ENCODE measurements around the gene NUFIP2. TPM values are rescaled to one million over a fixed set of nuclear protein-coding genes. Genes with fewer than 3 reads are reported as not detected.

The NUFIP2 gene
- total and polyA plus RNA-seq, 3 donors from 2014 or later = 24.6 to 39.0 (median 33.6) TPM

DNA sequence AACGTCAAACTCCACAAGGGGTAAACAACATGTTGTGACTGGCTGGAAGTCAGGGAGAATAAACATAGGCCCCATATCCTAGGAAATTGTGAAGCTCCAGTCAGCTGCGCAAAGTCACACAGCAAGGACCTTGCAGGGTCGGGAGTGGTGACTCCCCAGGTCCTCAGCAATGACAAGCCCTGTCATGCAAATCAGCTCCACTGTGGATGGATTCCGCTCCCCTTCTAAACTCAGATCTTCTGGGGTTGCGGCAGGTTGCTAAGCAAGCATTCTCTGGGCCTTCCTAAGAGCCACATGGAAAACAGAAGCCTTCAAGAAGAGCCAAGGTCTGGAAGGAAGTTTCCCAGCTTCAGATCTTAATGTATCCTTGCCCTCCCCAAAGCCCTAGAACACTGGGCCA lies 84.9 kb downstream of the NUFIP2 start:
- Histone ChIP-seq H3K9me3 (no peaks in the 10 kb centered on the region), H3K27ac (no peak overlapping the region), H3K4me1 (peaks cover 8% of the 10 kb centered on the region), H3K36me3 (ENCODE audit: low read depth, missing control alignments) (no peaks in the 10 kb centered on the region), H3K27me3 (no peaks in the 10 kb centered on the region), H3K4me3 (no peak overlapping the region)
- no peak for DNase-seq
- no peak for TF ChIP-seq POLR2A (IDR thresholded peaks at IDR 0.05)
- TF ChIP-seq, protein P1, sequence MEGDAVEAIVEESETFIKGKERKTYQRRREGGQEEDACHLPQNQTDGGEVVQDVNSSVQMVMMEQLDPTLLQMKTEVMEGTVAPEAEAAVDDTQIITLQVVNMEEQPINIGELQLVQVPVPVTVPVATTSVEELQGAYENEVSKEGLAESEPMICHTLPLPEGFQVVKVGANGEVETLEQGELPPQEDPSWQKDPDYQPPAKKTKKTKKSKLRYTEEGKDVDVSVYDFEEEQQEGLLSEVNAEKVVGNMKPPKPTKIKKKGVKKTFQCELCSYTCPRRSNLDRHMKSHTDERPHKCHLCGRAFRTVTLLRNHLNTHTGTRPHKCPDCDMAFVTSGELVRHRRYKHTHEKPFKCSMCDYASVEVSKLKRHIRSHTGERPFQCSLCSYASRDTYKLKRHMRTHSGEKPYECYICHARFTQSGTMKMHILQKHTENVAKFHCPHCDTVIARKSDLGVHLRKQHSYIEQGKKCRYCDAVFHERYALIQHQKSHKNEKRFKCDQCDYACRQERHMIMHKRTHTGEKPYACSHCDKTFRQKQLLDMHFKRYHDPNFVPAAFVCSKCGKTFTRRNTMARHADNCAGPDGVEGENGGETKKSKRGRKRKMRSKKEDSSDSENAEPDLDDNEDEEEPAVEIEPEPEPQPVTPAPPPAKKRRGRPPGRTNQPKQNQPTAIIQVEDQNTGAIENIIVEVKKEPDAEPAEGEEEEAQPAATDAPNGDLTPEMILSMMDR (IDR thresholded peaks at IDR 0.05) = no peak
- intact Hi-C loops (cut with DNase I; ENCODE audit: low total_unique reads) = no loop called here
- WGBS, 2 donors = 88 to 90% methylated on average over 5 of the region's 5 CpGs

DNA sequence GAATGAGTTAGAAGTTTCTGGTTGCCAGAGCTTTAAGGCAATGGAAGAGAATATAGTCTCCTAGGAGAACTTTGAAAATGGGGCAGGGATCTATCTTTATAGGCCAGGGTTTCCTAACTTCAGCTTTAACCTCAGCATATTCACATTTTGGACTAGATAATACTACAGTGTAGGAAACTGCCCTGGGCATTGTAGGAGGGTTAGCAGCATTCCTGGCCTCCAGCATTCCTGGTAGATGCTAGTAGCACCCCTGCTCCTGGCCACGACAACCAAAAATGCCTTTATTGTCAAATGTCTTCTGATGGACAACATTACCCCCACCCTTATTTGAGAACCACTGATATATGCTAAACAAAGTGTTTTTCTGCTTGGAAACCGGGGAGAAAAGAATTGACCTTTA lies 86.0 kb downstream of the NUFIP2 start:
- DNase-seq = no peak
- 85 to 92% methylated on average over 2 of the region's 2 CpGs for WGBS, 2 donors
- intact Hi-C loops (cut with DNase I; ENCODE audit: low total_unique reads) = no loop called here

More for the DNA sequence above, 86.0 kb downstream of the NUFIP2 start:
- no peaks in the 10 kb centered on the region for H3K9me3 ChIP-seq
- no peak for TF ChIP-seq POLR2A (IDR thresholded peaks at IDR 0.05)
- TF ChIP-seq, protein P1 (IDR thresholded peaks at IDR 0.05) = no peak
- H3K36me3 ChIP-seq (ENCODE audit: low read depth, missing control alignments) = no peaks in the 10 kb centered on the region
- H3K4me3 ChIP-seq = no peak overlapping the region
- no peak overlapping the region for H3K27ac ChIP-seq
- peaks cover 8% of the 10 kb centered on the region for H3K4me1 ChIP-seq
- no peaks in the 10 kb centered on the region for H3K27me3 ChIP-seq

Other genes starting within 250 kb of the NUFIP2 start
- 100 to 1,000 TPM in 1 of 2 donors, 10 to 100 TPM in 1; 91.1 to 154 TPM for gene MYO18A, start 113.8 kb downstream of the NUFIP2 start, total RNA-seq
- gene MYO18A, start 113.8 kb downstream of the NUFIP2 start, polyA plus RNA-seq (ENCODE audit: insufficient read depth, low read depth, low replicate concordance) = 89.1 TPM
- gene CRYBA1, start 47.3 kb downstream of the NUFIP2 start, total RNA-seq = not detected
- not detected for gene CRYBA1, start 47.3 kb downstream of the NUFIP2 start, polyA plus RNA-seq (ENCODE audit: insufficient read depth, low read depth, low replicate concordance)
- 100 to 1,000 TPM; 101 to 107 TPM for gene TAOK1, start 96.2 kb upstream of the NUFIP2 start, total RNA-seq
- 28.4 TPM for gene TAOK1, start 96.2 kb upstream of the NUFIP2 start, polyA plus RNA-seq (ENCODE audit: insufficient read depth, low read depth, low replicate concordance)

Measured in testis (tissue), 3 donors.